ENCODE measurements around the gene GRM4. TPM values are rescaled to one million over a fixed set of nuclear protein-coding genes. Genes with fewer than 3 reads are reported as not detected.

Gene GRM4
- 1.1 TPM in 1 of 2 replicates, not detected in the other for total RNA-seq

GRCh38 chr6:34146021-34146782 lies at the start of gene GRM4:
GRM4 (minus strand) TSS chr6:34146087; CDS start chr6:34133496, 12,591 bp downstream.

Other genes with a start within 250 kb of the GRM4 start
- gene HMGA1, start 90.8 kb upstream of the GRM4 start, total RNA-seq: 117 and 173 TPM in 2 replicates
- gene SMIM29, start 102.9 kb upstream of the GRM4 start, total RNA-seq: 9.6 and 12.9 TPM in 2 replicates
- gene NUDT3, start 246.6 kb upstream of the GRM4 start, total RNA-seq: 11.6 and 17.7 TPM in 2 replicates